ENCODE results near the gene ERGIC1.
A peak's percentile ranks its signal among the peaks of the same experiment; 100 is the strongest.

ERGIC1 gene

GRCh38 chr5:172936401-172936800, 102.3 kb downstream of the ERGIC1 start:
- TF ChIP-seq HDGF (IDR thresholded peaks at IDR 0.05; ENCODE audit: borderline replicate concordance) (no peak), BHLHE40 (IDR thresholded peaks at IDR 0.05; ENCODE audit: borderline replicate concordance) (no peak), LEF1 (IDR thresholded peaks at IDR 0.05; ENCODE audit: borderline replicate concordance) (no peak), TARDBP (IDR thresholded peaks at IDR 0.05) (no peak), ELF4 (IDR thresholded peaks at IDR 0.05) (no peak)
- CTCF ChIA-PET: interaction anchor here (0.6 to 1.8 kb wide), 4 partner anchors 90 to 229 kb away, joined by 4 to 5 read pairs (median 4); no protein-coding TSS in a partner anchor
- DNase-seq (ENCODE audit: extremely low spot score): no peak

GRCh38 chr5:172939071-172939470, 105.0 kb downstream of the ERGIC1 start:
- POLR2A ChIA-PET: interaction anchor here (1.1 kb wide), 1 partner anchor 168 kb away, joined by 4 read pairs; the partner anchor contains the start of gene DUSP1
- TF ChIP-seq CTBP1 (IDR thresholded peaks at IDR 0.05; ENCODE audit: borderline replicate concordance) (no peak), FOXK2 (IDR thresholded peaks at IDR 0.05) (no peak), ARNT (IDR thresholded peaks at IDR 0.05) (no peak), HDGF (IDR thresholded peaks at IDR 0.05; ENCODE audit: borderline replicate concordance) (0 out of 2 replicates have a peak, but pooled peaks have one; percentile 11), SP1 (IDR thresholded peaks at IDR 0.05) (no peak), BHLHE40 (IDR thresholded peaks at IDR 0.05; ENCODE audit: borderline replicate concordance) (no peak)
- peak; percentile 59 for DNase-seq (ENCODE audit: extremely low spot score)
- CTCF ChIA-PET: interaction anchor here (0.7 to 2.3 kb wide), 6 partner anchors 12 to 232 kb away, joined by 3 to 15 read pairs (median 5); no protein-coding TSS in a partner anchor

More at GRCh38 chr5:172936401-172936800, 102.3 kb downstream of the ERGIC1 start:
- POLR2A ChIA-PET: interaction anchor here (0.9 kb wide), 1 partner anchor 165 kb away, joined by 4 read pairs; no protein-coding TSS in a partner anchor

DNA sequence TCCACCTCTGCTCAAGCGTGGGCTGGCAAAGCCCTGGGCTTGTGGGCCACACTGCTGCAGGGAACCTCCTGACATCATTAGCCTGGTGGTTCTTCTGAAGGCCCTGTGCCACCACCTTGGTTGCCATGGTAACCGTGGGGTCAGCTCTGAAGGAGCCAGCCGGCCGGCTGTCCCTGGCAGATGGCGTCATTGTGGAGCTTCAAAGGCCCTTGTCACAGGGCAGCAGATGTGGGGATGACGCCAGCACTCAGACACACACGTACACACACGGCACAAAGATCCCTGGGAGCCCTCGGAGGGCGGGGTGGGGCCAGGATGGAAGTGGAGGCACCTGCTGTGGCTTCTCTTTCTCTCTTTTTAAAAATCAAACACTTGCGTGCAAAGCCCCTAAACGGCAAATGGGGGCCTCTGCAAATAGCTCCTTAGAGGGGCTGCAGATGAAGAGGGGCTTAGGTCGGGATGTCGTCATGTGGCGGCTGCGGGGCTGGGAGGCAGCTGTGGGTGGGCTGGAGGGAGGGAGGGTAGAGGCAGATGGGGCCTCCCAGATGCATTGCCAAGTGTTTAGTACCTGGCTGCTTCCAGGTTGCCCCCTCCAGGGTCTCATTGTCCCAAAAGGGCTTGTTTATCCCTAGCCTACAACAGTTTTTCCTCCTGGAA, 105.7 kb downstream of the ERGIC1 start:
- ChIA-PET CTCF (interaction anchor here (0.7 to 2.3 kb wide), 8 partner anchors 13 to 233 kb away, joined by 3 to 15 read pairs (median 4); no protein-coding TSS in a partner anchor), POLR2A (interaction anchor here (1.1 kb wide), 1 partner anchor 169 kb away, joined by 4 read pairs; the partner anchor contains the start of gene DUSP1)
- DNase-seq (ENCODE audit: extremely low spot score): no peak
- TF ChIP-seq FOXK2 (IDR thresholded peaks at IDR 0.05) (no peak), SUZ12 (IDR thresholded peaks at IDR 0.05) (no peak), BHLHE40 (IDR thresholded peaks at IDR 0.05; ENCODE audit: borderline replicate concordance) (no peak), FOXM1 (IDR thresholded peaks at IDR 0.05; ENCODE audit: borderline replicate concordance) (no peak), ARNT (IDR thresholded peaks at IDR 0.05) (no peak), HDGF (IDR thresholded peaks at IDR 0.05; ENCODE audit: borderline replicate concordance) (no peak), SP1 (IDR thresholded peaks at IDR 0.05) (no peak), LEF1 (IDR thresholded peaks at IDR 0.05; ENCODE audit: borderline replicate concordance) (no peak), L3MBTL2 (conservative IDR thresholded peaks at IDR 0.05) (no peak), NFRKB (IDR thresholded peaks at IDR 0.05) (no peak), FOXA1 (IDR thresholded peaks at IDR 0.05) (no peak)

DNA sequence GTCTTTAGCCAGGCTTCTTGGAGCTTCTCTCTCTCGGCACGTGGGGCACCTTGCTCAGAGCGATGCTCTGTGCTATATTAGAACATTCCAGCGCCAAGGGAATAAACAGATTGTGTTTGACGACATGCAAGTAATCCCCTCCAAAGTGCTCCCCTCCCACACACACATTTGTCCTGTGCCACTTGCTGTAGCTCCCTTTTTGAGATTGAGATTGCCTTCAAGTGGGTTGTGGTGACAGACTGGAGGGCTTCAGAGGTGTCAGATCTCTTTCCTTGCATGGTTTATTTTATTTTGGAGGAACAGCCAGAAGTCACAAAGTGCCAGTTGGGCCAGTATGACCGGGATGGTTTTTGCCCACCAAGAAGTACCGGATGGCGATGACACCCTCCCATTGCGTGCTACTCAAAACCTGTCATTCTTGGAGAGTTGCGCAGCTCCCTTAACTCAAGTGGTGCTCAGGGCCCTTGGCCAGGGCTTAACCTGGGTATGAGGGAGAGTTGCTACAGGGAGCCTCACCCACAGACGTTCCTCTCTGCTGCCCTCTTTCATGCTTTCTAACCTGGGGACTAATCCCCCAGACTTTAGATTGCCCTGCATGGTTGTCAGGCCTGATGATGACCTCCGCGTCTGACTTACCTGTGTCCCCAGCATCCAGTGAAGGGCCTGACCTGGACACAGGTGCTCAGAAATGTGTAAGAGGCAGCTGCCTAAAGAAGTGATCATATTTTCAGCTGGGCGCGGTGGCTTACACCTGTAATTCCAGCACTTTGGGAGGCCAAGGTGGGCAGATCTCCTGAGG, 106.4 kb downstream of the ERGIC1 start:
- POLR2A ChIA-PET: interaction anchor here (1.1 kb wide), 1 partner anchor 170 kb away, joined by 4 read pairs; the partner anchor contains the start of gene DUSP1
- DNase-seq (ENCODE audit: extremely low spot score): no peak
- no peak for TF ChIP-seq CTBP1 (IDR thresholded peaks at IDR 0.05; ENCODE audit: borderline replicate concordance)
- TF ChIP-seq SP1 (IDR thresholded peaks at IDR 0.05): no peak
- no peak for TF ChIP-seq ARNT (IDR thresholded peaks at IDR 0.05)
- TF ChIP-seq, protein P1, sequence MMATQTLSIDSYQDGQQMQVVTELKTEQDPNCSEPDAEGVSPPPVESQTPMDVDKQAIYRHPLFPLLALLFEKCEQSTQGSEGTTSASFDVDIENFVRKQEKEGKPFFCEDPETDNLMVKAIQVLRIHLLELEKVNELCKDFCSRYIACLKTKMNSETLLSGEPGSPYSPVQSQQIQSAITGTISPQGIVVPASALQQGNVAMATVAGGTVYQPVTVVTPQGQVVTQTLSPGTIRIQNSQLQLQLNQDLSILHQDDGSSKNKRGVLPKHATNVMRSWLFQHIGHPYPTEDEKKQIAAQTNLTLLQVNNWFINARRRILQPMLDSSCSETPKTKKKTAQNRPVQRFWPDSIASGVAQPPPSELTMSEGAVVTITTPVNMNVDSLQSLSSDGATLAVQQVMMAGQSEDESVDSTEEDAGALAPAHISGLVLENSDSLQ (IDR thresholded peaks at IDR 0.05): no peak
- TF ChIP-seq TARDBP (IDR thresholded peaks at IDR 0.05): no peak
- TF ChIP-seq SUZ12 (IDR thresholded peaks at IDR 0.05): no peak
- TF ChIP-seq ZNF384 (IDR thresholded peaks at IDR 0.05): no peak
- no peak for TF ChIP-seq LEF1 (IDR thresholded peaks at IDR 0.05; ENCODE audit: borderline replicate concordance)
- TF ChIP-seq FOXA1 (IDR thresholded peaks at IDR 0.05): no peak
- TF ChIP-seq ELF4 (IDR thresholded peaks at IDR 0.05): no peak
- TF ChIP-seq NFRKB (IDR thresholded peaks at IDR 0.05): no peak
- no peak for TF ChIP-seq FOXM1 (IDR thresholded peaks at IDR 0.05; ENCODE audit: borderline replicate concordance)
- no peak for TF ChIP-seq HDGF (IDR thresholded peaks at IDR 0.05; ENCODE audit: borderline replicate concordance)
- no peak for TF ChIP-seq FOXK2 (IDR thresholded peaks at IDR 0.05)
- CTCF ChIA-PET: interaction anchor here (0.7 to 2.3 kb wide), 5 partner anchors 18 to 276 kb away, joined by 3 to 15 read pairs (median 5); partner anchors contain the start of gene RPL26L1

DNA sequence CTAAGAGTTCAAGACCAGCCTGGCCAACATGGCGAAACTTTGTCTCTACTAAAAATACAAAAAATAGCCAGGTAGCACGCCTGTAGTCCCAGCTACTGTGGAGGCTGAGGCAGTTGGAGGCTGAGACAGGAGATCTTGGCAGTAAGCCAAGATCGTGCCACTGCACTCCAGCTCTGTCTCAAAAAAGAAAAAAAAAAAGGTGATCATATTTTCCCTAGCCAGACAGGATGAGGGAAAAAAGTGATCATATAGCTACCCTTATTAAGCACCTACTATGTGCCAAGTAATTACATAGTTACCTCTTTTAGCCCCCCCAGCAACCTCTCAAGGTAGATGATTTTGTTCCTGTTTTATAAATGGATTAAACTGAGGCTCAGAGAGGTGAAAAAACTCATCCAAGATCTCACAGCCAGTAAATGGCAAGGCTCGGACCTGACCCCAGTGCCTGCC, 107.0 kb downstream of the ERGIC1 start:
- POLR2A ChIA-PET: interaction anchor here (0.7 kb wide), 1 partner anchor 18 kb away, joined by 3 read pairs; the partner anchor contains the start of gene RPL26L1
- CTCF ChIA-PET: interaction anchor here (0.8 to 2.3 kb wide), 3 partner anchors 18 to 234 kb away, joined by 3 to 15 read pairs (median 5); partner anchors contain the start of gene RPL26L1
- TF ChIP-seq, protein P1 (IDR thresholded peaks at IDR 0.05): no peak
- TF ChIP-seq HDGF (IDR thresholded peaks at IDR 0.05; ENCODE audit: borderline replicate concordance): no peak
- no peak for TF ChIP-seq TARDBP (IDR thresholded peaks at IDR 0.05)
- TF ChIP-seq SUZ12 (IDR thresholded peaks at IDR 0.05): no peak
- no peak for TF ChIP-seq FOXA1 (IDR thresholded peaks at IDR 0.05)
- no peak for TF ChIP-seq ELF4 (IDR thresholded peaks at IDR 0.05)
- no peak for DNase-seq (ENCODE audit: extremely low spot score)

GRCh38 chr5:172942556-172942955, 108.5 kb downstream of the ERGIC1 start:
- CTCF ChIA-PET: interaction anchor here (1.0 to 1.7 kb wide), 2 partner anchors 10 to 227 kb away, joined by 3 to 10 read pairs; no protein-coding TSS in a partner anchor
- no peak for DNase-seq (ENCODE audit: extremely low spot score)
- TF ChIP-seq NFRKB (IDR thresholded peaks at IDR 0.05): no peak
- no peak for TF ChIP-seq TARDBP (IDR thresholded peaks at IDR 0.05)
- TF ChIP-seq FOXK2 (IDR thresholded peaks at IDR 0.05): no peak
- no peak for TF ChIP-seq L3MBTL2 (conservative IDR thresholded peaks at IDR 0.05)
- TF ChIP-seq SP1 (IDR thresholded peaks at IDR 0.05): no peak
- TF ChIP-seq CTBP1 (IDR thresholded peaks at IDR 0.05; ENCODE audit: borderline replicate concordance): no peak
- TF ChIP-seq FOXA1 (IDR thresholded peaks at IDR 0.05): no peak
- no peak for TF ChIP-seq FOXM1 (IDR thresholded peaks at IDR 0.05; ENCODE audit: borderline replicate concordance)
- no peak for TF ChIP-seq ZNF384 (IDR thresholded peaks at IDR 0.05)
- no peak for TF ChIP-seq HDGF (IDR thresholded peaks at IDR 0.05; ENCODE audit: borderline replicate concordance)
- TF ChIP-seq LEF1 (IDR thresholded peaks at IDR 0.05; ENCODE audit: borderline replicate concordance): no peak
- no peak for TF ChIP-seq BHLHE40 (IDR thresholded peaks at IDR 0.05; ENCODE audit: borderline replicate concordance)
- no peak for TF ChIP-seq ELF4 (IDR thresholded peaks at IDR 0.05)
- TF ChIP-seq, protein P1 (IDR thresholded peaks at IDR 0.05): no peak
- POLR2A ChIA-PET: interaction anchor here (1.5 kb wide), 1 partner anchor 17 kb away, joined by 4 read pairs; the partner anchor contains the start of gene RPL26L1

Data from HEK293T (cell line).